ENCODE measurements around the gene OR6V1.

OR6V1 gene

GRCh38 chr7:143055754-143056153 lies 3.6 kb downstream of the OR6V1 start:
- TF ChIP-seq TCF4 (CRISPR knock-in tag; IDR thresholded peaks at IDR 0.05; ENCODE audit: borderline replicate concordance) (no peak), ZC3H10 (CRISPR knock-in tag; IDR thresholded peaks at IDR 0.05) (no peak), TOX (CRISPR knock-in tag; IDR thresholded peaks at IDR 0.05; ENCODE audit: borderline replicate concordance) (no peak), ZNF70 (CRISPR knock-in tag; IDR thresholded peaks at IDR 0.05) (no peak), ESRRG (CRISPR knock-in tag; IDR thresholded peaks at IDR 0.05) (no peak), ISL1 (CRISPR knock-in tag; IDR thresholded peaks at IDR 0.05) (no peak), ZFP30 (CRISPR knock-in tag; IDR thresholded peaks at IDR 0.05) (no peak), CREB5 (CRISPR knock-in tag; IDR thresholded peaks at IDR 0.05; ENCODE audit: low read depth) (no peak), CSDC2 (CRISPR knock-in tag; IDR thresholded peaks at IDR 0.05) (no peak), ZNF8 (CRISPR knock-in tag; IDR thresholded peaks at IDR 0.05) (no peak), ZFP3 (CRISPR knock-in tag; IDR thresholded peaks at IDR 0.05) (no peak), RARB (CRISPR knock-in tag; IDR thresholded peaks at IDR 0.05) (no peak), ARNTL (CRISPR knock-in tag; IDR thresholded peaks at IDR 0.05; ENCODE audit: borderline replicate concordance, low read depth) (no peak), CSRNP3 (CRISPR knock-in tag; IDR thresholded peaks at IDR 0.05) (no peak), POU6F1 (CRISPR knock-in tag; IDR thresholded peaks at IDR 0.05; ENCODE audit: borderline replicate concordance, low read depth) (no peak)
- TF ChIP-seq, protein P1, sequence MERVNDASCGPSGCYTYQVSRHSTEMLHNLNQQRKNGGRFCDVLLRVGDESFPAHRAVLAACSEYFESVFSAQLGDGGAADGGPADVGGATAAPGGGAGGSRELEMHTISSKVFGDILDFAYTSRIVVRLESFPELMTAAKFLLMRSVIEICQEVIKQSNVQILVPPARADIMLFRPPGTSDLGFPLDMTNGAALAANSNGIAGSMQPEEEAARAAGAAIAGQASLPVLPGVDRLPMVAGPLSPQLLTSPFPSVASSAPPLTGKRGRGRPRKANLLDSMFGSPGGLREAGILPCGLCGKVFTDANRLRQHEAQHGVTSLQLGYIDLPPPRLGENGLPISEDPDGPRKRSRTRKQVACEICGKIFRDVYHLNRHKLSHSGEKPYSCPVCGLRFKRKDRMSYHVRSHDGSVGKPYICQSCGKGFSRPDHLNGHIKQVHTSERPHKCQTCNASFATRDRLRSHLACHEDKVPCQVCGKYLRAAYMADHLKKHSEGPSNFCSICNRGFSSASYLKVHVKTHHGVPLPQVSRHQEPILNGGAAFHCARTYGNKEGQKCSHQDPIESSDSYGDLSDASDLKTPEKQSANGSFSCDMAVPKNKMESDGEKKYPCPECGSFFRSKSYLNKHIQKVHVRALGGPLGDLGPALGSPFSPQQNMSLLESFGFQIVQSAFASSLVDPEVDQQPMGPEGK (CRISPR knock-in tag; IDR thresholded peaks at IDR 0.05; ENCODE audit: borderline replicate concordance): no peak
- no peak for ATAC-seq

DNA sequence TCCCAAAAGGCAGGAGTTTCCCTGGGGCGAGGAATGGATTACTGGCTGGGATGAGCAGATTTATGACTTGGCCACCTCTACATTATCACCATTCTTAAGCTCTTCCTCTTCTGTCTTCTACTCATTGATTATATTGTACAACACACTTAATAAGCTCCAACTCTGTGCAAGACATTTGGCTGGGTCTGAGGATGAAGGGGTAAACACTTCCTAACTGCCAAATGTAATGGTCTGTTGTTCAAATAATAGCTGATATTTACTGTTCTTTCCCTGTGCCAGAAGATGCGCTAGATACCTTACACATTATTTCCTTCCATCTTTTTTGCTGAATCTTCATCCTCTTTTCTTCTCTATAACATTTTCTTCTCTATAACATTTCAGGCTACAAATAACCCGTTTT lies 11.6 kb downstream of the OR6V1 start:
- ATAC-seq: no peak
- TF ChIP-seq SNAI2 (CRISPR knock-in tag; IDR thresholded peaks at IDR 0.05): no peak
- no peak for TF ChIP-seq TCF4 (CRISPR knock-in tag; IDR thresholded peaks at IDR 0.05; ENCODE audit: borderline replicate concordance)
- TF ChIP-seq ZNF70 (CRISPR knock-in tag; IDR thresholded peaks at IDR 0.05): no peak
- TF ChIP-seq OSR1 (CRISPR knock-in tag; IDR thresholded peaks at IDR 0.05): no peak
- TF ChIP-seq ZFP30 (CRISPR knock-in tag; IDR thresholded peaks at IDR 0.05): no peak
- TF ChIP-seq PPARA (CRISPR knock-in tag; IDR thresholded peaks at IDR 0.05; ENCODE audit: borderline replicate concordance): no peak
- TF ChIP-seq GLIS3 (CRISPR knock-in tag; IDR thresholded peaks at IDR 0.05): no peak
- no peak for TF ChIP-seq ESRRG (CRISPR knock-in tag; IDR thresholded peaks at IDR 0.05)
- TF ChIP-seq ZNF8 (CRISPR knock-in tag; IDR thresholded peaks at IDR 0.05): no peak
- TF ChIP-seq ZNF565 (CRISPR knock-in tag; conservative IDR thresholded peaks at IDR 0.05; ENCODE audit: low read depth): no peak
- no peak for TF ChIP-seq POU6F1 (CRISPR knock-in tag; IDR thresholded peaks at IDR 0.05; ENCODE audit: borderline replicate concordance, low read depth)
- no peak for TF ChIP-seq RARB (CRISPR knock-in tag; IDR thresholded peaks at IDR 0.05)

DNA sequence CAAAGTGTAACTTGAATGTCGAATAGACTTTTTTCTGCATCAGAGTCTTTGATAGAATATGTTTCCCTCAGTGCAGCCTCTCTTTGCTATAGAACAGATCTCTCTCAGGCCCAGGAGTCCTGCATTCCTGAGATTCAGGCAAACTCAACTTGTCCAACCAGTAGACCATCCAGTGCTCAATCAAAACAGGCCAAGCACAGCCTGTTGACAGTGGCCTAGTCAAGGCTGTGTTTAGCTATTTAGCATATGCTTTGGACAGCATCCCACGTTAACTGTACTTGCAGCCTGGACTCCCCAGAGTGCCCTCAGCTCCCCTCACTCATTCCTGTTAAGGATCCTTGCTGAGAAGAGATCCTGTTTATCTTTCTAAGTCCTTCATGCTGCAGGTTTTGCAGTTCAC lies 16.3 kb downstream of the OR6V1 start:
- TF ChIP-seq ESRRG (CRISPR knock-in tag; IDR thresholded peaks at IDR 0.05) (no peak), ZC3H10 (CRISPR knock-in tag; IDR thresholded peaks at IDR 0.05) (no peak), PPARA (CRISPR knock-in tag; IDR thresholded peaks at IDR 0.05; ENCODE audit: borderline replicate concordance) (no peak), GLIS3 (CRISPR knock-in tag; IDR thresholded peaks at IDR 0.05) (no peak), POU6F1 (CRISPR knock-in tag; IDR thresholded peaks at IDR 0.05; ENCODE audit: borderline replicate concordance, low read depth) (no peak)
- TF ChIP-seq, protein P1 (CRISPR knock-in tag; IDR thresholded peaks at IDR 0.05; ENCODE audit: borderline replicate concordance): no peak

More for the DNA sequence above, 16.3 kb downstream of the OR6V1 start:
- no peak for ATAC-seq
